RPMI8226 (cell line): ENCODE measurements around the gene RRP7A.
"Not testable (repeated sequence)": the region's sequence is repeated elsewhere in the genome, so short reads cannot be mapped to it uniquely, and the experiment has no call there.

Experiments
- DNase-seq: peaks from one replicate; pipeline ENCODE4 v3.0.0-alpha.2; 2015

The RRP7A gene

GRCh38 chr22:42535082-42535731 lies 15.6 kb upstream of the RRP7A start:
- DNase-seq = not testable (repeated sequence)

- no peak for DNase-seq
These were observed 14.0 kb upstream of the RRP7A start for GRCh38 chr22:42533638-42533977.

GRCh38 chr22:42531401-42532084 lies 11.9 kb upstream of the RRP7A start:
- DNase-seq = not testable (repeated sequence)

GRCh38 chr22:42529435-42529834 lies 9.8 kb upstream of the RRP7A start:
- DNase-seq = not testable (repeated sequence)

- no peak for DNase-seq
These were observed 9.2 kb upstream of the RRP7A start for GRCh38 chr22:42528591-42529307.

- DNase-seq = no peak
These were observed 3.0 kb upstream of the RRP7A start for GRCh38 chr22:42522546-42522945.

- no peak for DNase-seq
These were observed 1.6 kb upstream of the RRP7A start for GRCh38 chr22:42521228-42521546.

GRCh38 chr22:42518638-42519524 lies 715 bp downstream of the RRP7A start:
- not testable (repeated sequence) for DNase-seq

GRCh38 chr22:42517103-42517502 lies 2.5 kb downstream of the RRP7A start:
- not testable (repeated sequence) for DNase-seq

- DNase-seq = no peak
These were observed 3.7 kb downstream of the RRP7A start for GRCh38 chr22:42515896-42516295.

- not testable (repeated sequence) for DNase-seq
These were observed 4.3 kb downstream of the RRP7A start for GRCh38 chr22:42515304-42515703.

GRCh38 chr22:42514331-42514730 lies 5.3 kb downstream of the RRP7A start:
- not testable (repeated sequence) for DNase-seq

- not testable (repeated sequence) for DNase-seq
These were observed 7.2 kb downstream of the RRP7A start for GRCh38 chr22:42512273-42512990.

GRCh38 chr22:42511401-42511891 lies 8.2 kb downstream of the RRP7A start:
- peak; percentile 91 for DNase-seq

- no peak for DNase-seq
These were observed 10.0 kb downstream of the RRP7A start for GRCh38 chr22:42509548-42509947.

- not testable (repeated sequence) for DNase-seq
These were observed 10.6 kb downstream of the RRP7A start for GRCh38 chr22:42508975-42509364.

GRCh38 chr22:42508327-42508974 lies 11.1 kb downstream of the RRP7A start:
- not testable (repeated sequence) for DNase-seq

GRCh38 chr22:42500836-42501179 lies 18.8 kb downstream of the RRP7A start:
- DNase-seq = no peak

- DNase-seq = peak; percentile 69
These were observed 19.3 kb downstream of the RRP7A start for GRCh38 chr22:42500161-42500835.

- DNase-seq = not testable (repeated sequence)
These were observed 19.8 kb downstream of the RRP7A start for GRCh38 chr22:42499773-42500160.

GRCh38 chr22:42495533-42496141 lies 24.0 kb downstream of the RRP7A start:
- peak; percentile 73 for DNase-seq
